Gastrocnemius medialis (tissue), 4 donors: ENCODE data around the gene MYL12B.
"Not testable (repeated sequence)": the region's sequence is repeated elsewhere in the genome, so short reads cannot be mapped to it uniquely, and the experiment has no call there.

ENCODE experiments used
- CTCF ChIP-seq, 5 experiments: fragments of 450-650 bp in 3 of 5; fragments of 200-600 bp in 2 of 5; sonication (generic) in 2 of 5; IDR thresholded peaks in 4 of 5; conservative IDR thresholded peaks in 1 of 5; 1 replicate in 4 of 5; 2 replicates in 1 of 5; pipeline ENCODE4 v1.5.1; 2016 to 2019; ENCODE audit warnings: antibody characterized with exemption in 5 of 5, mild to moderate bottlenecking in 3 of 5, moderate library complexity in 3 of 5
- POLR2A ChIP-seq, 2 donors: fragments of 450-650 bp; IDR thresholded peaks; one replicate each; pipeline ENCODE4 v1.6.1; 2017; ENCODE audit warnings: antibody characterized with exemption in 2 of 2, mild to moderate bottlenecking in 2 of 2, moderate library complexity in 2 of 2

- not testable (repeated sequence) for TF ChIP-seq CTCF (IDR thresholded peaks at IDR 0.05 in 4 of 5, conservative IDR thresholded peaks at IDR 0.05 in 1 of 5); POLR2A (IDR thresholded peaks at IDR 0.05)
These were observed 41.1 kb upstream of the MYL12B start for GRCh38 chr18:3220868-3221267.
